ENCODE results near the gene SEC23A.

DNA sequence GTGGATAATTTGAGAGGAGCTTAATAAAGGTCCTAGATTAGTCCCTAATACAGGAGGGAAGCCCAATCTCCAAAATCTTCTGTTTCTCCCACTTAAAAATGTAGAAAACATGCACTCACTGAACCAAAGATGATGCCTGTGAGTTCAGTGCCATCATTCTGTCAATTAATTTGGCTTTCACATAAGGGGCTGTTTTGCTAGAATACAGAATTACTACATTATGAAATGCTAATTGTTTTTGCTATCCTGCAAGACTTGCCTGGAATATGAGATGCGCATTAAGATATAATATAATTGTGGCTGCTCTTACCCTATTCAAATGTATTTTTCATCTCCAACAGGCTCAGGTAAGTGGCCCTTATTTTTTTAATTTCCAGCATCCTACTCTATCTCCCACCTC, 111.7 kb downstream of the SEC23A start:
- TF ChIP-seq POLR2AphosphoS5 (IDR thresholded peaks at IDR 0.05; ENCODE audit: low read depth, low read length) (no peak), TAF1 (IDR thresholded peaks at IDR 0.05; ENCODE audit: low read depth, low read length) (no peak), POLR2A (IDR thresholded peaks at IDR 0.05; ENCODE audit: low read depth, low read length) (no peak), SPI1 (IDR thresholded peaks at IDR 0.05; ENCODE audit: low read depth, low read length) (no peak)

All from GM12891 (cell line).